B cell (primary cell): ENCODE results near the gene GAD2. TPM values are rescaled to one million over a fixed set of nuclear protein-coding genes. Genes with fewer than 3 reads are reported as not detected.

Experiments used
- ATAC-seq: fragments of 200-7000 bp; cut with Tn5 transposase; one replicate; pipeline ENCODE4 v1.10.0; 2021; ENCODE audit warnings: low read depth, mild to moderate bottlenecking, moderate number of reproducible peaks, moderate library complexity
- CTCF ChIA-PET: fragments of 350-600 bp; sonication (Branson Sonifier 250); formaldehyde crosslinking; loops from one replicate; lab custom pipeline; 2021; ENCODE audit warnings: antibody characterized with exemption, inconsistent platforms; lab: Charles Lee
- POLR2A ChIA-PET: fragments of 350-600 bp; sonication (Branson Sonifier 250); formaldehyde crosslinking; loops from one replicate; lab custom pipeline; 2021; ENCODE audit warnings: antibody characterized with exemption; lab: Charles Lee
- DNase-seq: peaks from one replicate; pipeline ENCODE4 v3.0.0; 2013
- H2AFZ ChIP-seq: 2 replicates; pipeline ENCODE4 v1.6.1; 2012; ENCODE audit warnings: mild to moderate bottlenecking, low read depth, low read length; ENCODE audit not compliant: insufficient read depth, poor library complexity, severe bottlenecking
- H3K27ac ChIP-seq, 2 donors: 1 replicate in 1 of 2; 2 replicates in 1 of 2; pipeline ENCODE4 v1.5.1; 2012 to 2013; ENCODE audit warnings: low read length in 2 of 2, mild to moderate bottlenecking in 2 of 2, moderate library complexity in 1 of 2
- H3K27me3 ChIP-seq, 4 experiments: fragments of 200-600 bp in 1 of 4; sonication (generic) in 1 of 4; replicated peaks in 1 of 4; 1 replicate in 2 of 4; 2 replicates in 2 of 4; pipeline versions ENCODE4 v1.6.1 to v1.7.0; 2013 to 2016; ENCODE audit warnings: low read length in 3 of 4, mild to moderate bottlenecking in 2 of 4, mixed read lengths in 1 of 4, moderate library complexity in 1 of 4; ENCODE audit not compliant: insufficient read depth in 4 of 4, control insufficient read depth in 3 of 4; ENCODE audit errors: control extremely low read depth in 1 of 4
- H3K36me3 ChIP-seq, 2 experiments: replicated peaks in 1 of 2; 1 replicate in 1 of 2; 2 replicates in 1 of 2; pipeline versions ENCODE4 v1.6.1 to v1.7.1; 2013; ENCODE audit warnings: low read length in 1 of 2; ENCODE audit not compliant: insufficient read depth in 2 of 2, control insufficient read depth in 1 of 2; ENCODE audit errors: control extremely low read depth in 1 of 2, extremely low read depth in 1 of 2
- H3K4me1 ChIP-seq, 2 donors: fragments of 200-600 bp in 1 of 2; sonication (generic) in 1 of 2; 1 replicate in 1 of 2; 2 replicates in 1 of 2; pipeline versions ENCODE4 v1.5.1 to v1.6.1; 2013 to 2017; ENCODE audit warnings: low read length in 2 of 2; ENCODE audit not compliant: control insufficient read depth in 2 of 2, insufficient read depth in 2 of 2
- H3K4me2 ChIP-seq: replicated peaks from 2 replicates; pipeline ENCODE3; 2012; ENCODE audit warnings: mild to moderate bottlenecking, low read depth, low read length; ENCODE audit not compliant: poor library complexity, severe bottlenecking
- H3K4me3 ChIP-seq, 5 experiments: fragments of 200-600 bp in 1 of 5; sonication (generic) in 1 of 5; 1 replicate in 3 of 5; 2 replicates in 2 of 5; pipeline versions ENCODE4 v1.5.1 to v1.7.0; 2011 to 2016; ENCODE audit warnings: low read length in 4 of 5, mild to moderate bottlenecking in 4 of 5, low read depth in 2 of 5, control low read depth in 1 of 5, moderate library complexity in 1 of 5; ENCODE audit not compliant: insufficient read depth in 1 of 5; ENCODE audit errors: control extremely low read depth in 1 of 5, extremely low read depth in 1 of 5
- H3K79me2 ChIP-seq: fragments of 200-600 bp; sonication (generic); one replicate; pipeline ENCODE4 v1.6.0; 2016; ENCODE audit warnings: low read length; ENCODE audit not compliant: control insufficient read depth, insufficient read depth
- H3K9ac ChIP-seq: fragments of 200-600 bp; sonication (generic); 2 replicates; pipeline ENCODE4 v1.6.1; 2017; ENCODE audit warnings: mild to moderate bottlenecking, low read length, moderate library complexity
- H3K9me3 ChIP-seq, 3 donors: one replicate each; pipeline versions ENCODE4 v1.6.1 to v1.7.1; 2013; ENCODE audit warnings: low read length in 2 of 3; ENCODE audit not compliant: control insufficient read depth in 2 of 3, insufficient read depth in 1 of 3; ENCODE audit errors: control extremely low read depth in 1 of 3
- H4K20me1 ChIP-seq: 2 replicates; pipeline ENCODE4 v1.6.0; 2012; ENCODE audit warnings: mild to moderate bottlenecking, low read length; ENCODE audit not compliant: insufficient read depth, control insufficient read depth, poor library complexity, severe bottlenecking
- H3K27ac Mint-ChIP-seq: one replicate; pipeline ENCODE4 v1.8.0; 2021; ENCODE audit warnings: mixed read lengths
- H3K27me3 Mint-ChIP-seq: one replicate; pipeline ENCODE4 v1.8.0; 2021; ENCODE audit warnings: mixed read lengths
- H3K4me1 Mint-ChIP-seq: one replicate; pipeline ENCODE4 v1.8.0; 2021; ENCODE audit warnings: mixed read lengths
- H3K4me3 Mint-ChIP-seq: one replicate; pipeline ENCODE4 v1.8.0; 2021; ENCODE audit warnings: mixed read lengths
- H3K9me3 Mint-ChIP-seq: one replicate; pipeline ENCODE4 v1.8.0; 2022; ENCODE audit warnings: mixed read lengths; ENCODE audit not compliant: insufficient read depth
- CTCF ChIP-seq: fragments of 200-600 bp; IDR thresholded peaks from one replicate; pipeline ENCODE4 v1.8.0; 2022; ENCODE audit warnings: antibody characterized with exemption, mild to moderate bottlenecking
- EZH2 ChIP-seq: IDR thresholded peaks from 2 replicates; pipeline ENCODE4 v1.6.1; 2012; ENCODE audit warnings: borderline replicate concordance, low read depth, mild to moderate bottlenecking, moderate library complexity, low read length; ENCODE audit not compliant: insufficient read depth, poor library complexity, severe bottlenecking
- WGBS: methylation state at CpG from one replicate; pipeline ENCODE4 v1.1.5; 2013; ENCODE audit warnings: missing lambda C conversion rate; ENCODE audit not compliant: insufficient coverage; 5-methylcytosine and 5-hydroxymethylcytosine counted together
- intact Hi-C: fragments of 100-400 bp; cut with micrococcal nuclease; formaldehyde crosslinking; loops from one replicate; pipeline ENCODE4 v1.10.0; 2022
- polyA plus RNA-seq: library from polyadenylated mRNA; depleted of rRNA; stranded (reverse); fragments of >200 nt; gene quantifications from 2 replicates; pipeline ENCODE4 v1.2.3, GENCODE V29; 2012
- total RNA-seq, 2 donors: library from RNA; stranded (reverse); fragments of 120-200 nt in 1 of 2; gene quantifications; 1 replicate in 1 of 2; 2 replicates in 1 of 2; pipeline versions ENCODE4 v1.2.3 to v1.2.4, GENCODE V29; 2013 to 2022

GAD2 gene
- total and polyA plus RNA-seq, 2 donors (not counting 1 experiment from before 2014, with no cell fraction given), result not detected

- Histone ChIP-seq H3K9me3 (peaks cover 0 to 32% (median 0%) of the 10 kb centered on the region in 3 donors), H3K27me3 (peaks cover 0 to 79% (median 48%) of the 10 kb centered on the region in 4 experiments), H2AFZ (no peak overlapping the region), H4K20me1 (no peaks in the 10 kb centered on the region), H3K27ac (no peak overlapping the region), H3K4me1 (peaks cover 35 to 46% of the 10 kb centered on the region in 2 donors), H3K36me3 (no peaks in the 10 kb centered on the region), H3K4me2 (no peak overlapping the region), H3K79me2 (no peaks in the 10 kb centered on the region), H3K4me3 (no peak overlapping the region), H3K9ac (no peak overlapping the region)
- ChIA-PET CTCF (no interaction called here), POLR2A (no interaction called here)
- DNase-seq, result no peak
- H3K27ac Mint-ChIP-seq, result no peak overlapping the region
- WGBS, result 31% methylated on average over 7 of the region's 11 CpGs
- H3K9me3 Mint-ChIP-seq, result no peaks in the 10 kb centered on the region
- TF ChIP-seq EZH2 (no peak), CTCF (no peak)
- ATAC-seq, result no peak
- intact Hi-C loops, result no loop called here
- H3K4me3 Mint-ChIP-seq, result no peak overlapping the region
- peaks cover 56% of the 10 kb centered on the region for H3K27me3 Mint-ChIP-seq
- peaks cover 27% of the 10 kb centered on the region for H3K4me1 Mint-ChIP-seq
Observed at GRCh38 chr10:26213157-26213800, 3.3 kb upstream of the GAD2 start.

DNA sequence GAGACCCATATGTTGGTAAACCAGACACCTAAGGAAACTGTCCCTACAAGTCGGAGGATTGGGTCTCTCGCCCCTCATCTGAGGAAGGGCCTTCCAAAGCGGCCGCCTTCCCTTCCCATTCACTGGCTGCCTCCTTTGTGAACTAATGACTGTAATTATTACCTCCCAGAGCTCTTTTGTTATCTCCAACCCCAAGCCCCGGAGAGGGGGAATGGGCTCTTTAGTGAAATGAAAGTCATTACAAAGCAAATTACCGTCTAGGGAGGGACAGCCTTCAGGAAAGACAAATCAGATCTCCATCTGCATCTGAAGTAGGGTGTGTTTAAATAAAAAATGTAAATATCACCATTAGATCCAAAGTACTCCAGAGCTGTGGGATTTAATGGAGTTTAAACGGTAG is 2.6 kb upstream of the GAD2 start:
- intact Hi-C loops, result no loop called here
- ATAC-seq, result no peak
- peaks cover 64% of the 10 kb centered on the region for H3K27me3 Mint-ChIP-seq
- TF ChIP-seq CTCF (no peak), EZH2 (no peak)
- Histone ChIP-seq H2AFZ (no peak overlapping the region), H3K36me3 (no peaks in the 10 kb centered on the region), H3K9me3 (peaks cover 0 to 32% (median 0%) of the 10 kb centered on the region in 3 donors), H3K27ac (no peak overlapping the region), H3K79me2 (no peaks in the 10 kb centered on the region), H3K4me1 (peaks cover 35 to 48% of the 10 kb centered on the region in 2 donors), H3K9ac (no peak overlapping the region), H3K4me3 (no peak overlapping the region), H3K27me3 (peaks cover 0 to 82% (median 49%) of the 10 kb centered on the region in 4 experiments), H4K20me1 (no peaks in the 10 kb centered on the region), H3K4me2 (no peak overlapping the region)
- WGBS, result no CpG with 5 or more reads among the region's 7 CpGs
- H3K27ac Mint-ChIP-seq, result no peak overlapping the region
- no peak for DNase-seq
- H3K4me1 Mint-ChIP-seq, result peaks cover 31% of the 10 kb centered on the region
- POLR2A ChIA-PET, result no interaction called here
- H3K9me3 Mint-ChIP-seq, result no peaks in the 10 kb centered on the region
- H3K4me3 Mint-ChIP-seq, result no peak overlapping the region
- CTCF ChIA-PET, result no interaction called here
